GM21619 (cell line): ENCODE results near the gene BCLAF1.
"Not testable (repeated sequence)": the region's sequence is repeated elsewhere in the genome, so short reads cannot be mapped to it uniquely, and the experiment has no call there.

Source experiments
- ATAC-seq: cut with Tn5 transposase; IDR thresholded peaks from one replicate; pipeline ENCODE4 v1.9.1; 2021; ENCODE audit not compliant: unreplicated experiment

Gene BCLAF1

DNA sequence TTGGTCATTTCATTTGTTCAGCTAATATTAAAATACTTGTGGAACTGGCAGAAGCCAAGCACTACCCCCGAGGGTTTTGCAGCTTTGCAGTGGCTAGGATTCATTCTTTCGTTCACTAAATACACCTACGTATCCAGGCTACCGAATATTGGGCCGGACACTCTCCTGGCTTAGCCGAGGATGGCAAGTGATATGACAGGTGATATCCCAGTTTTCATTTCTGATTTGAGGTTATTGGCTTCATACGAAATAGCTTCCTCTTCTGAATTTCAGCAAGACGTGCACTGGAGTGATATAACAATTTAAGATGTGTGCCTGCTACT is 39.0 kb downstream of the BCLAF1 start:
- no peak for ATAC-seq

- ATAC-seq = peak; percentile 97
Observed at GRCh38 chr6:136249811-136250685, 39.6 kb downstream of the BCLAF1 start, which contains the start of gene MTFR2. Gene MTFR2, minus strand, starts transcription at chr6:136250311. Its CDS starts 1,212 bp downstream, at chr6:136249099.

DNA sequence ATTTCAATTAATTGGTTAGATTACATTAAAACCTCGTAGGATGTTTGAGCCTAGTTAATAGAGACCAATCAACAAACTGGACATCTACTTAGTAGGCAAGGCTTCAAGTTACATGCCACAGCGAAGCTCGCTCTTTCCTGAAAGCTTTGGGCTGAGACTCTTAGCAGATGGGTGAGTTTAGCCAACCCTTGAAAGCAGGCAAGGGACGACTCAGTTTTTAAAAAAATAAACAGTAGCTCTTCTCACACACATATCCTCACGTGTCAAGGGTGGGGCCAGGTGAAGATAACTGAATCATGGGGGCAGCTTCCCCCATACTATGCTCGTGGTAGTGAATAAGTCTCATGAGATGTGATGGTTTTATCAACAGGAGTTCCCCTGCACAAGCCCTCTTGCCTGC is 40.3 kb downstream of the BCLAF1 start:
- ATAC-seq = no peak

DNA sequence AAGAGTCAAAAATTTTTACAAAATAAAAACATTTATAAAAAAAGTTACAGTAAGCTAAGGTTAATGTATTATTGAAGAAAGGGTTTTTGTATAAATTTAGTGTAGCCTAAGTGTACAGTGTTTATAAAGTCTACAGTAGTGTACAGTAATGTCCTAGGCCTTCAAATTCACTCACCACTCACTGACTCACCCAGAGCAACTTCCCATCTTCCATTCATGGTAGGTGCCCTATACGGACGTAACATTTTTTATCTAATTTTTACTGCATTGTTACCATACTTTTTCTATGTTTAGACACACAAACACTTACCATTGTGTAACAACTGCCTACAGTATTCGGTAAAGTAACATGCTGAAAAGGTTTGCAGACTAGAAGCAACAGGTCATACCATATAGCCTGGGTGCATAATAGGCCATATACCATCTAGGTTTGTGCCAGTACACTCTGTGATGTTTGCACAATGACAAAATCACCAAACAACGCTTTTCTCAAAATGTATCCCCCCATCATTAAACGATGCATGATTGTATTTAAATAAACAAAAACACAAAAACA is 45.5 kb downstream of the BCLAF1 start:
- ATAC-seq = no peak

DNA sequence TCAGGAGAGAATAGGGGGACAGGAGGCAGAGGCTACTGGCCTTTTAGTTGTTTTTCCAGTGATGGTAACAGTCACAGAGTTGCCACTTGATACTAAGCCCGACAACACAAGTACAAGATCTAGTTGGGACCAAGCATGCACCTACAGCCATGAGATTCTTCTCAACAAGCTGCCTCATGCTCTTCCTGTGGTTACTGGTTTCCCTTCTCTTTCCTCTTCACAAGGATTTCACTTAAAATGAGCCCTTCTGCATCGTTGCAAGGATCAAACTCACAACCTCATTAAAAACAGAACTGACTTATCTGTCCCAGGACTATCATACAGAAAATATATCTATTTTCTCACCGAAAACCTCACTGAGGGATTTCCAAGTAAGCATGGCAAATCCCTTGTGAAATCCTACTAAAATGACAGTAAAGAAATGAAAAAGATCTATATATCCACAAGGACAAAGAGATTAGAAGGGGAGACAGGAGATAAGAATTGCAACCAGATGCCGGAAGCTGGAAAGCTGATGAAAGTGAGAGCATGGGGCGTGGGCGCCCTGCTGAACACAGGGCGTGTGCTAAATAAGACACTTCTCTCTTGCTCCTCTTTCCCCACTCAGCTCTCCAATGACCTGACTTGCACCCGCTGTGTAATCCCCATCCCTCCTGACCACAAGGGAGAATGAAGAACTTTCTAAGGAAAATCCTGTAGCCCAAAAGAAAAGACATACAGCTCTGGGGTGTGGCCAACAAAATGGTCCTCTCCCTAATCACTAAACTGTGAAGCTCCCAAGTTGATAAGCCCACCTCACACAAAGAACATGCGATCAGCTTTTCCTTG is 53.0 kb downstream of the BCLAF1 start:
- no peak for ATAC-seq

- ATAC-seq = no peak
Observed at GRCh38 chr6:136235233-136235564, 54.4 kb downstream of the BCLAF1 start.

GRCh38 chr6:136232701-136233100 is 56.9 kb downstream of the BCLAF1 start:
- no peak for ATAC-seq

DNA sequence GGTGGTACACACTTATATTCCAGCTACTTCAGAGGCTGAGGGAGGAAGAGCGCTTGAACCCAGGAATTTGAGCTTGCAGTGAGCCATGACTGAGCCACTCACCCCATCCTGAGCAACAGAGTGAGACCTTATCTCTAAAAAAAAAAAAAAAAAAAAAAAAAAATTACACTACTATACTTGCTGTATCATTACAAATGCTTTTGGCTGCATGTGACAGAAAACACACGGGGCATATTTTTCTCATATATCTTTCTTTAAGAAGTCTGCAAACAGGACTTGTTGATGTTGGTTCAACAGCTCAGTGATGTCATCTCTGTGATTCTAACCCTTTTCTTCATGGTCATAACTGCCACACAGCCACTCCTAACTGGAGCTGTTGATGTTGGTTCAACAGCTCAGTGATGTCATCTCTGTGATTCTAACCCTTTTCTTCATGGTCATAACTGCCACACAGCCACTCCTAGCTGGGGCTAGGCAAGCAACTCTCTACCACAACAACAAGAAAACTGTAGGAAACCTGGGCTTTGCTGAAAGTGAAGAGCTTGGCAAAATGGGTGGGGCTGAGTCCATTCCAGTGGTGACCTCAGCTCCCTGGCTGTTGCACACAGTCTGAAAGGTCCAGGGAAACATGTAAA is 59.3 kb downstream of the BCLAF1 start:
- ATAC-seq = no peak

GRCh38 chr6:136228814-136229213 is 60.8 kb downstream of the BCLAF1 start:
- peak; percentile 56 for ATAC-seq

DNA sequence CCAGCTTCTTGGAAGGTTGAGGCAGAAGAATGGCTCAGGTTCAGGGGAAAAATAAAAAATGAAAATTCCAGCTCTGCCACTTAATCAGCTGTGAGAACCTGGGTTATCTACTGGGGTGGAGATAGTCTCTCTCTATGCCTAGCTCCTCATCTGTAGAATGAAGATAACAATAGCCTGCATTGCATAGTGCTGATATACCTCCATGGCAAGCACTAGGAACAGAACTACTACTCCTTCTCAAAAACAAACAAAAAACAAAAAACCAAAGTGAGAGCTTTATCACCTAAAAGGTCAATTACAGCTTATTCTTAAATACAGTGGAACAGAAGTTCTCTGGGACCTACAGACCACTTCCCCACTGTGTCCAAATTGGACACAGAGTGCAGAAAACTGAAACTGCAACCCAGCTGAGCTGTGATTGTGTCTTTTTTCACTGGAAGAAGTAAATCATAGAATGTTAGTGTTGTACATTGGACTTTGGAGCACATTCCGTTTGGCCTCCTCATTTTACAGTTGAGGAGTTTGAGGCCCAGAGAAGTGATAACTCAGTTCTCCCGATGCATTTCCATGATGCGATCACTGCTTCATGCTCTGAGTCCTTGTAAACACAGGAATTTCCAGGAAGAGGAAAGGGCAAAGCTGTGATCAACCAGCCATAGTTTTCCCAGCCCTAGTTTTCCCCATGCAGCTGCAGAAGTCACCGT is 62.8 kb downstream of the BCLAF1 start:
- no peak for ATAC-seq

- ATAC-seq = peak; percentile 68
Observed at GRCh38 chr6:136226027-136226673, 63.5 kb downstream of the BCLAF1 start.

- ATAC-seq = no peak
Observed at GRCh38 chr6:136225496-136225895, 64.2 kb downstream of the BCLAF1 start.

GRCh38 chr6:136224974-136225373 is 64.7 kb downstream of the BCLAF1 start:
- not testable (repeated sequence) for ATAC-seq

DNA sequence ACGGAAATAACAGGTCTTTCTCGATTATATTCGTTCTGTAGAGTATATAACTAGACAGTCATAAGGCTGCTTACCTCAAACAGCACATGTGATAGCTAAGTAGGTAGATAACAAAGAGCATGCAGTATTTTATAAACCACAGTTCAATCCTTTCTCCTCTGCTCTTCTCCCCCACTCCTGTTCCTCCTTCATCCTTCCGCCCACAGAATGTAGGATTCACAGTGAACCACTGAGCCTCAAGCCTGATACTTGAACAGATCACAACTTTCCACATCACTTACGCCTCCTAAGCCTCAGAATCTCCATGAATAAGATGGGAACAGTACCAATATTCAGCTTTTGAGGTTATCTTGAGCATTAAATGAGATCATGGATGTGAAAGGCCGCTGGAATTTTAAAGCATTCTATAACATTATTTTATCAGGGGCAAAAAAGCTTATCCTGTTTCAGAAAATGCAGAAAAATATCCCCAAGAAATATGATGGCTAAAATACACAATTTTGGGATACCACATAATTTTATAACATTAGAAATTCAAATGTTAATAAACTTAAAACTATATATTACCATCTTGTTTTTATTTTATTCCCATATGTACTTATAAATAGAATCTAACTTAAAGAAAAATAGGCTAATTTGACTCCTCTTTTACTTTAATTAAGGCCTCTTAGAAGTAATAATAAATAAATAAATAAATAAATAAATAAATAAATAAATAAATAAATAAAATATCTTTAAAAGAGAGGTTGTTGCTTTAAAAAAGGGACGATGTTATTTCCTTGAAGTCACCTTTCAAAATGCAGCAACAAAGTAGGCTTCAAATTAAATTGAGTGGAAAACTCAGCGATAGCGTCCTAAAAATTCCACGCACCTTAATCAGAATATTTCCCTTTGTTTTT is 72.9 kb downstream of the BCLAF1 start:
- ATAC-seq = no peak

DNA sequence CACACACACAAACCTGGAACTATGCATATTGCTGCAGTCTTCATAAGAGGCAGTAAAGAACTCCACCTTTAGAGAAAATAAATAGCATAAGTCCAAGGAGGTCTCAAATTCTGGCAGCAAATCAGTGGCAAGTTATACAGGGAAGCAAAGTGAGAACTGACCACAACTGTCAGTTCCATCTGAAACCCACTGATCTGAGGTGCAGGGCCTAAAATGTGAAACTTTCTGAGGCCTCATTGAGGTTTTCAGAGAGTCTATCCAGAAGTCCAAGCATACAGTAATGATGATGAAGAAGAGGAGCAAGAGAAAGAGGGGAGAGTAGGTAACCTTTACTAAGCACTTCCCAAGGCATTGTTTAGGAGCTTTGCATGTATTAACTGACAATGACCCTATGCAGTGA is 75.8 kb downstream of the BCLAF1 start:
- ATAC-seq = no peak

GRCh38 chr6:136213012-136213539 is 76.6 kb downstream of the BCLAF1 start:
- no peak for ATAC-seq

- ATAC-seq = no peak
Observed at GRCh38 chr6:136212608-136213007, 77.0 kb downstream of the BCLAF1 start.

- ATAC-seq = no peak
Observed at GRCh38 chr6:136210398-136211165, 79.1 kb downstream of the BCLAF1 start.
